Activated CD4-positive, alpha-beta T cell treated with anti-CD3 and anti-CD28 coated beads, Interleukin-2, amount 10 ng/mL, durations not matched to agents 24 days and 14 days (primary cell): Measurements from ENCODE around the gene ADCY5. TPM values are rescaled to one million over a fixed set of nuclear protein-coding genes. Genes with fewer than 3 reads are reported as not detected.

Experiments used
- DNase-seq: peaks from one replicate; pipeline ENCODE4 v3.0.0; 2022
- H3K27ac Mint-ChIP-seq: one replicate; pipeline ENCODE4 v1.8.0; 2022; ENCODE audit warnings: mild to moderate bottlenecking, mixed read lengths
- H3K27me3 Mint-ChIP-seq: one replicate; pipeline ENCODE4 v1.8.0; 2022; ENCODE audit warnings: mixed read lengths
- H3K36me3 Mint-ChIP-seq: one replicate; pipeline ENCODE4 v1.8.0; 2022; ENCODE audit warnings: low read depth, mild to moderate bottlenecking, mixed read lengths
- H3K4me1 Mint-ChIP-seq: one replicate; pipeline ENCODE4 v1.8.0; 2021; ENCODE audit warnings: mixed read lengths
- H3K4me3 Mint-ChIP-seq: one replicate; pipeline ENCODE4 v1.8.0; 2022; ENCODE audit warnings: mild to moderate bottlenecking, moderate library complexity, mixed read lengths
- H3K9me3 Mint-ChIP-seq: one replicate; pipeline ENCODE4 v1.8.0; 2021; ENCODE audit warnings: mixed read lengths
- intact Hi-C: fragments of 100-400 bp; cut with micrococcal nuclease; formaldehyde crosslinking; loops from one replicate; pipeline ENCODE4 v1.15.1; 2023
- total RNA-seq: library from RNA; stranded (reverse); gene quantifications from 2 replicates; pipeline ENCODE4 v1.2.3, GENCODE V29; 2022

The ADCY5 gene
- total RNA-seq, 1 donor from 2014 or later, result not detected

GRCh38 chr3:123478314-123478713 lies 29.4 kb upstream of the ADCY5 start:
- no peaks in the 10 kb centered on the region for H3K4me1 Mint-ChIP-seq
- intact Hi-C loops, result no loop called here

GRCh38 chr3:123476967-123477750 lies 28.3 kb upstream of the ADCY5 start:
- intact Hi-C loops, result no loop called here
- no peaks in the 10 kb centered on the region for H3K9me3 Mint-ChIP-seq
- no peaks in the 10 kb centered on the region for H3K4me1 Mint-ChIP-seq
- H3K27ac Mint-ChIP-seq, result no peak overlapping the region
- no peak for DNase-seq
- no peaks in the 10 kb centered on the region for H3K36me3 Mint-ChIP-seq
- peaks cover 4% of the 10 kb centered on the region for H3K27me3 Mint-ChIP-seq
- H3K4me3 Mint-ChIP-seq, result no peak overlapping the region

More at GRCh38 chr3:123478314-123478713, 29.4 kb upstream of the ADCY5 start:
- Mint-ChIP-seq H3K36me3 (no peaks in the 10 kb centered on the region), H3K27ac (no peak overlapping the region), H3K27me3 (peaks cover 4% of the 10 kb centered on the region), H3K4me3 (no peak overlapping the region), H3K9me3 (no peaks in the 10 kb centered on the region)
- no peak for DNase-seq

- H3K4me1 Mint-ChIP-seq, result no peaks in the 10 kb centered on the region
- no peak for DNase-seq
- intact Hi-C loops, result no loop called here
These were observed 26.9 kb upstream of the ADCY5 start for GRCh38 chr3:123475786-123476185.

GRCh38 chr3:123471106-123471505 lies 22.2 kb upstream of the ADCY5 start:
- Mint-ChIP-seq H3K9me3 (no peaks in the 10 kb centered on the region), H3K4me3 (no peak overlapping the region), H3K36me3 (no peaks in the 10 kb centered on the region), H3K27me3 (peaks cover 6% of the 10 kb centered on the region), H3K4me1 (no peaks in the 10 kb centered on the region), H3K27ac (no peak overlapping the region)
- no peak for DNase-seq
- intact Hi-C loops, result no loop called here

More at GRCh38 chr3:123475786-123476185, 26.9 kb upstream of the ADCY5 start:
- Mint-ChIP-seq H3K9me3 (no peaks in the 10 kb centered on the region), H3K4me3 (no peak overlapping the region), H3K36me3 (no peaks in the 10 kb centered on the region), H3K27me3 (peaks cover 4% of the 10 kb centered on the region), H3K27ac (no peak overlapping the region)

- intact Hi-C loops, result no loop called here
- no peak for DNase-seq
- no peak overlapping the region for H3K27ac Mint-ChIP-seq
- peaks cover 8% of the 10 kb centered on the region for H3K27me3 Mint-ChIP-seq
- H3K4me1 Mint-ChIP-seq, result no peaks in the 10 kb centered on the region
- no peaks in the 10 kb centered on the region for H3K9me3 Mint-ChIP-seq
- no peaks in the 10 kb centered on the region for H3K36me3 Mint-ChIP-seq
- H3K4me3 Mint-ChIP-seq, result no peak overlapping the region
These were observed 20.6 kb upstream of the ADCY5 start for GRCh38 chr3:123469323-123469995.

GRCh38 chr3:123467046-123467445 lies 18.2 kb upstream of the ADCY5 start:
- no peak overlapping the region for H3K4me3 Mint-ChIP-seq
- H3K27me3 Mint-ChIP-seq, result peaks cover 16% of the 10 kb centered on the region
- no peak for DNase-seq
- intact Hi-C loops, result no loop called here
- no peaks in the 10 kb centered on the region for H3K36me3 Mint-ChIP-seq
- no peak overlapping the region for H3K27ac Mint-ChIP-seq
- no peaks in the 10 kb centered on the region for H3K9me3 Mint-ChIP-seq
- no peaks in the 10 kb centered on the region for H3K4me1 Mint-ChIP-seq

- Mint-ChIP-seq H3K27me3 (peaks cover 24% of the 10 kb centered on the region), H3K4me1 (no peaks in the 10 kb centered on the region)
These were observed 15.3 kb upstream of the ADCY5 start for GRCh38 chr3:123464211-123464610.

GRCh38 chr3:123459862-123460261 lies 11.0 kb upstream of the ADCY5 start:
- peaks cover 29% of the 10 kb centered on the region for H3K27me3 Mint-ChIP-seq
- no peak overlapping the region for H3K27ac Mint-ChIP-seq
- intact Hi-C loops, result no loop called here
- H3K9me3 Mint-ChIP-seq, result no peaks in the 10 kb centered on the region
- no peak overlapping the region for H3K4me3 Mint-ChIP-seq
- DNase-seq, result no peak
- H3K4me1 Mint-ChIP-seq, result no peaks in the 10 kb centered on the region
- H3K36me3 Mint-ChIP-seq, result no peaks in the 10 kb centered on the region

More at GRCh38 chr3:123464211-123464610, 15.3 kb upstream of the ADCY5 start:
- intact Hi-C loops, result no loop called here
- Mint-ChIP-seq H3K9me3 (no peaks in the 10 kb centered on the region), H3K27ac (no peak overlapping the region), H3K36me3 (no peaks in the 10 kb centered on the region), H3K4me3 (no peak overlapping the region)
- DNase-seq, result no peak

- Mint-ChIP-seq H3K4me3 (no peak overlapping the region), H3K27ac (no peak overlapping the region), H3K27me3 (peaks cover 32% of the 10 kb centered on the region), H3K4me1 (no peaks in the 10 kb centered on the region), H3K9me3 (no peaks in the 10 kb centered on the region), H3K36me3 (no peaks in the 10 kb centered on the region)
- intact Hi-C loops, result no loop called here
- no peak for DNase-seq
These were observed 9.4 kb upstream of the ADCY5 start for GRCh38 chr3:123458255-123458654.

- Mint-ChIP-seq H3K36me3 (no peaks in the 10 kb centered on the region), H3K27me3 (peaks cover 29% of the 10 kb centered on the region), H3K27ac (no peak overlapping the region), H3K4me3 (no peak overlapping the region), H3K4me1 (no peaks in the 10 kb centered on the region), H3K9me3 (no peaks in the 10 kb centered on the region)
- intact Hi-C loops, result no loop called here
- DNase-seq, result no peak
These were observed 9.0 kb upstream of the ADCY5 start for GRCh38 chr3:123457841-123458240.

GRCh38 chr3:123453675-123454074 lies 4.8 kb upstream of the ADCY5 start:
- Mint-ChIP-seq H3K9me3 (no peaks in the 10 kb centered on the region), H3K4me3 (no peak overlapping the region), H3K36me3 (no peaks in the 10 kb centered on the region), H3K27ac (no peak overlapping the region), H3K4me1 (no peaks in the 10 kb centered on the region), H3K27me3 (peaks cover 37% of the 10 kb centered on the region)
- intact Hi-C loops, result no loop called here
- no peak for DNase-seq

GRCh38 chr3:123451186-123451585 lies 2.3 kb upstream of the ADCY5 start:
- no peaks in the 10 kb centered on the region for H3K9me3 Mint-ChIP-seq
- DNase-seq, result no peak
- H3K4me3 Mint-ChIP-seq, result no peak overlapping the region
- no peak overlapping the region for H3K27ac Mint-ChIP-seq
- intact Hi-C loops, result no loop called here
- H3K27me3 Mint-ChIP-seq, result peaks cover 42% of the 10 kb centered on the region
- no peaks in the 10 kb centered on the region for H3K4me1 Mint-ChIP-seq
- no peaks in the 10 kb centered on the region for H3K36me3 Mint-ChIP-seq

- Mint-ChIP-seq H3K27ac (no peak overlapping the region), H3K9me3 (no peaks in the 10 kb centered on the region), H3K36me3 (no peaks in the 10 kb centered on the region), H3K27me3 (peaks cover 50% of the 10 kb centered on the region), H3K4me3 (peak overlapping the region; percentile 50), H3K4me1 (no peaks in the 10 kb centered on the region)
- DNase-seq, result no peak
- intact Hi-C loops, result loop anchor here (2.0 kb wide), 1 partner anchor 109 kb away; no protein-coding TSS in a partner anchor
These were observed 1.2 kb upstream of the ADCY5 start for GRCh38 chr3:123449997-123450604.
